HG03103 (cell line): ENCODE data around the gene SYNGR4.
A peak's percentile ranks its signal among the peaks of the same experiment; 100 is the strongest.

Experiments
- ATAC-seq: cut with Tn5 transposase; IDR thresholded peaks from one replicate; pipeline ENCODE4 v1.9.1; 2021; ENCODE audit warnings: low read depth; ENCODE audit not compliant: unreplicated experiment

The SYNGR4 gene

GRCh38 chr19:48341515-48342413, 22.4 kb upstream of the SYNGR4 start:
- ATAC-seq = no peak

GRCh38 chr19:48342414-48342738, 21.8 kb upstream of the SYNGR4 start:
- ATAC-seq = no peak

GRCh38 chr19:48342841-48343540, 21.2 kb upstream of the SYNGR4 start:
- no peak for ATAC-seq

- ATAC-seq = no peak
Measured at GRCh38 chr19:48344892-48345291, 19.3 kb upstream of the SYNGR4 start.

GRCh38 chr19:48346191-48346590, 18.0 kb upstream of the SYNGR4 start:
- no peak for ATAC-seq

GRCh38 chr19:48348045-48348444, 16.1 kb upstream of the SYNGR4 start:
- no peak for ATAC-seq

GRCh38 chr19:48348737-48349136, 15.4 kb upstream of the SYNGR4 start:
- ATAC-seq = no peak

GRCh38 chr19:48350856-48351255, 13.3 kb upstream of the SYNGR4 start:
- ATAC-seq = no peak

- no peak for ATAC-seq
Measured at GRCh38 chr19:48351341-48351752, 12.8 kb upstream of the SYNGR4 start.

GRCh38 chr19:48353677-48354076, 10.5 kb upstream of the SYNGR4 start:
- ATAC-seq = no peak

GRCh38 chr19:48354332-48354992, 9.7 kb upstream of the SYNGR4 start:
- no peak for ATAC-seq

GRCh38 chr19:48355365-48355954, 8.7 kb upstream of the SYNGR4 start:
- ATAC-seq = no peak

- no peak for ATAC-seq
Measured at GRCh38 chr19:48359123-48359522, 5.0 kb upstream of the SYNGR4 start.

- no peak for ATAC-seq
Measured at GRCh38 chr19:48361912-48362311, 2.3 kb upstream of the SYNGR4 start.

- ATAC-seq = peak; percentile 39
Measured at GRCh38 chr19:48362716-48363499, 1.3 kb upstream of the SYNGR4 start.

GRCh38 chr19:48363500-48363809, 712 bp upstream of the SYNGR4 start:
- peak; percentile 8 for ATAC-seq

GRCh38 chr19:48364598-48365348, 606 bp downstream of the SYNGR4 start:
- ATAC-seq = no peak

GRCh38 chr19:48365602-48366001, 1.4 kb downstream of the SYNGR4 start:
- ATAC-seq = no peak

GRCh38 chr19:48367855-48368254, 3.7 kb downstream of the SYNGR4 start:
- ATAC-seq = no peak

- no peak for ATAC-seq
Measured at GRCh38 chr19:48368936-48369335, 4.8 kb downstream of the SYNGR4 start.
